Neural cell (in vitro differentiated cells): Measurements from ENCODE around the gene SNRNP27. TPM values are rescaled to one million over a fixed set of nuclear protein-coding genes. Genes with fewer than 3 reads are reported as not detected.

Source experiments
- H2AFZ ChIP-seq: fragments of 200-600, 300-800 bp; sonication (generic), shearing (Covaris generic); 2 replicates; pipeline ENCODE4 v1.6.0; 2014; ENCODE audit warnings: low read depth, mild to moderate bottlenecking, antibody characterized with exemption, low read length, moderate library complexity
- H3F3A ChIP-seq: fragments of 200-600 bp; shearing (Covaris generic); 2 replicates; pipeline ENCODE4 v1.6.1; 2016; ENCODE audit warnings: mild to moderate bottlenecking, moderate library complexity, mixed read lengths, antibody characterized with exemption, low read length; ENCODE audit not compliant: insufficient read depth, poor library complexity, severe bottlenecking
- H3K27ac ChIP-seq: fragments of 200-600, 300-800 bp; sonication (generic), shearing (Covaris generic); 2 replicates; pipeline ENCODE4 v1.5.1; 2014; ENCODE audit warnings: mild to moderate bottlenecking, low read length, moderate library complexity
- H3K27me3 ChIP-seq: fragments of 300-800, 200-600 bp; sonication (generic), shearing (Covaris generic); 2 replicates; pipeline ENCODE4 v1.6.0; 2014; ENCODE audit warnings: mild to moderate bottlenecking, low read depth, low read length, moderate library complexity; ENCODE audit not compliant: insufficient read depth
- H3K36me3 ChIP-seq: fragments of 300-800, 200-600 bp; sonication (generic), shearing (Covaris generic); 2 replicates; pipeline ENCODE4 v1.5.1; 2014; ENCODE audit warnings: mild to moderate bottlenecking, antibody characterized with exemption, low read length, moderate library complexity; ENCODE audit not compliant: insufficient read depth
- H3K4me2 ChIP-seq: fragments of 300-800, 200-600 bp; sonication (generic), shearing (Covaris generic); 2 replicates; pipeline ENCODE4 v1.6.0; 2014; ENCODE audit warnings: mild to moderate bottlenecking, low read length
- H3K4me3 ChIP-seq: fragments of 300-800, 200-600 bp; sonication (generic), shearing (Covaris generic); 2 replicates; pipeline ENCODE4 v1.5.1; 2014; ENCODE audit warnings: mild to moderate bottlenecking, low read length, moderate library complexity
- H3K79me2 ChIP-seq: fragments of 200-600 bp; shearing (Covaris generic); replicated peaks from 2 replicates; pipeline ENCODE4 v1.6.0; 2014; ENCODE audit warnings: mild to moderate bottlenecking, low read length, moderate library complexity; ENCODE audit not compliant: insufficient read depth
- H3K9ac ChIP-seq: fragments of 300-800, 200-600 bp; sonication (generic), shearing (Covaris generic); 2 replicates; pipeline ENCODE4 v1.6.1; 2016; ENCODE audit warnings: mild to moderate bottlenecking, low read length, mixed read lengths
- H3K9me2 ChIP-seq: fragments of 200-600 bp; shearing (Covaris generic); 2 replicates; pipeline ENCODE4 v1.6.1; 2016; ENCODE audit warnings: mild to moderate bottlenecking, low read length, mixed read lengths; ENCODE audit not compliant: insufficient read depth
- H3K9me3 ChIP-seq: fragments of 200-600, 300-800 bp; sonication (generic), shearing (Covaris generic); 2 replicates; pipeline ENCODE4 v1.6.1; 2016; ENCODE audit warnings: mild to moderate bottlenecking, mixed run types, low read length, moderate library complexity, mixed read lengths
- H4K20me1 ChIP-seq: fragments of 200-600 bp; shearing (Covaris generic); 2 replicates; pipeline ENCODE4 v1.6.1; 2016; ENCODE audit warnings: mild to moderate bottlenecking, mixed run types; ENCODE audit not compliant: insufficient read depth
- EP300 ChIP-seq: fragments of 450-650 bp; conservative IDR thresholded peaks from 2 replicates; pipeline ENCODE4 v1.6.1; 2014; ENCODE audit warnings: antibody characterized with exemption, mild to moderate bottlenecking, moderate library complexity; ENCODE audit not compliant: poor library complexity, severe bottlenecking
- EZH2 ChIP-seq: fragments of 200-600, 300-800 bp; shearing (Covaris generic), sonication (generic); IDR thresholded peaks from 2 replicates; pipeline ENCODE4 v1.6.1; 2014; ENCODE audit warnings: antibody characterized with exemption, low read length, borderline replicate concordance, mild to moderate bottlenecking; ENCODE audit not compliant: insufficient read depth, poor library complexity, severe bottlenecking
- MXI1 ChIP-seq: fragments of 450-650 bp; conservative IDR thresholded peaks from 2 replicates; pipeline ENCODE4 v1.6.1; 2014; ENCODE audit warnings: antibody characterized with exemption, mild to moderate bottlenecking; ENCODE audit not compliant: poor library complexity, severe bottlenecking
- POLR2AphosphoS5 ChIP-seq: IDR thresholded peaks from 2 replicates; pipeline ENCODE4 v1.6.1; 2012
- RAD21 ChIP-seq: fragments of 450-650 bp; conservative IDR thresholded peaks from 2 replicates; pipeline ENCODE4 v1.6.1; 2014; ENCODE audit warnings: antibody characterized with exemption, mild to moderate bottlenecking, moderate library complexity
- REST ChIP-seq: IDR thresholded peaks from 2 replicates; pipeline ENCODE4 v1.6.1; 2012; ENCODE audit warnings: borderline replicate concordance
- SMC3 ChIP-seq: fragments of 450-650 bp; conservative IDR thresholded peaks from 2 replicates; pipeline ENCODE4 v1.6.1; 2014; ENCODE audit warnings: antibody characterized with exemption, mild to moderate bottlenecking, moderate library complexity; ENCODE audit not compliant: poor library complexity
- TAF1 ChIP-seq: IDR thresholded peaks from 2 replicates; pipeline ENCODE4 v1.6.1; 2012; ENCODE audit warnings: low read depth
- polyA plus RNA-seq: library from polyadenylated mRNA; depleted of rRNA; stranded (reverse); fragments of >200 nt; gene quantifications from 2 replicates; pipeline ENCODE4 v1.2.3, GENCODE V29; 2014
- TF ChIP-seq, protein P1 (sequence below): fragments of 450-650 bp; IDR thresholded peaks from 2 replicates; pipeline ENCODE4 v1.5.1; 2014; ENCODE audit warnings: antibody characterized with exemption, mild to moderate bottlenecking, moderate library complexity; ENCODE audit not compliant: poor library complexity, severe bottlenecking

The SNRNP27 gene
- polyA plus RNA-seq, 1 donor from 2014 or later: 90.7 TPM

- Histone ChIP-seq H3F3A (no peaks in the 10 kb centered on the region), H3K27ac (no peak overlapping the region), H4K20me1 (no peaks in the 10 kb centered on the region), H3K27me3 (no peaks in the 10 kb centered on the region), H3K36me3 (peaks cover 6% of the 10 kb centered on the region), H3K4me2 (no peak overlapping the region), H3K9ac (no peak overlapping the region), H3K9me3 (no peaks in the 10 kb centered on the region), H2AFZ (no peak overlapping the region), H3K4me3 (no peak overlapping the region), H3K79me2 (no peaks in the 10 kb centered on the region), H3K9me2 (no peaks in the 10 kb centered on the region)
- TF ChIP-seq, protein P1, sequence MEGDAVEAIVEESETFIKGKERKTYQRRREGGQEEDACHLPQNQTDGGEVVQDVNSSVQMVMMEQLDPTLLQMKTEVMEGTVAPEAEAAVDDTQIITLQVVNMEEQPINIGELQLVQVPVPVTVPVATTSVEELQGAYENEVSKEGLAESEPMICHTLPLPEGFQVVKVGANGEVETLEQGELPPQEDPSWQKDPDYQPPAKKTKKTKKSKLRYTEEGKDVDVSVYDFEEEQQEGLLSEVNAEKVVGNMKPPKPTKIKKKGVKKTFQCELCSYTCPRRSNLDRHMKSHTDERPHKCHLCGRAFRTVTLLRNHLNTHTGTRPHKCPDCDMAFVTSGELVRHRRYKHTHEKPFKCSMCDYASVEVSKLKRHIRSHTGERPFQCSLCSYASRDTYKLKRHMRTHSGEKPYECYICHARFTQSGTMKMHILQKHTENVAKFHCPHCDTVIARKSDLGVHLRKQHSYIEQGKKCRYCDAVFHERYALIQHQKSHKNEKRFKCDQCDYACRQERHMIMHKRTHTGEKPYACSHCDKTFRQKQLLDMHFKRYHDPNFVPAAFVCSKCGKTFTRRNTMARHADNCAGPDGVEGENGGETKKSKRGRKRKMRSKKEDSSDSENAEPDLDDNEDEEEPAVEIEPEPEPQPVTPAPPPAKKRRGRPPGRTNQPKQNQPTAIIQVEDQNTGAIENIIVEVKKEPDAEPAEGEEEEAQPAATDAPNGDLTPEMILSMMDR: no peak
- TF ChIP-seq REST (no peak), RAD21 (no peak), SMC3 (no peak), EP300 (no peak), POLR2AphosphoS5 (no peak), EZH2 (no peak), TAF1 (no peak), MXI1 (no peak)
These were observed 40.8 kb downstream of the SNRNP27 start for GRCh38 chr2:69934614-69934908.

- Histone ChIP-seq H3K9me3 (no peaks in the 10 kb centered on the region), H3K9ac (no peak overlapping the region), H3K4me3 (no peak overlapping the region), H3K27ac (no peak overlapping the region), H3F3A (no peaks in the 10 kb centered on the region), H3K27me3 (no peaks in the 10 kb centered on the region), H2AFZ (no peak overlapping the region), H3K79me2 (no peaks in the 10 kb centered on the region), H3K36me3 (peaks cover 6% of the 10 kb centered on the region), H4K20me1 (no peaks in the 10 kb centered on the region), H3K9me2 (no peaks in the 10 kb centered on the region), H3K4me2 (no peak overlapping the region)
- TF ChIP-seq RAD21 (no peak), EP300 (no peak), POLR2AphosphoS5 (no peak), TAF1 (no peak), REST (no peak), EZH2 (no peak), MXI1 (no peak)
These were observed 41.3 kb downstream of the SNRNP27 start for GRCh38 chr2:69935011-69935410.
